ENCODE results near the gene CCDC185. TPM values are rescaled to one million over a fixed set of nuclear protein-coding genes. Genes with fewer than 3 reads are reported as not detected.

CCDC185 gene
- total RNA-seq, 1 donor from 2014 or later = not detected

- H3K4me1 Mint-ChIP-seq = peaks cover 10% of the 10 kb centered on the region
- TF ChIP-seq CTCF (IDR thresholded peaks at IDR 0.05; ENCODE audit: unreplicated experiment) = no peak
- H3K9me3 Mint-ChIP-seq = no peaks in the 10 kb centered on the region
- no peak for DNase-seq (ENCODE audit: low spot score in 2 of 2, unreplicated experiment in 2 of 2)
- no peaks in the 10 kb centered on the region for H3K36me3 Mint-ChIP-seq
- no peak overlapping the region for H3K4me3 Mint-ChIP-seq
- H3K27me3 Mint-ChIP-seq (ENCODE audit: low read depth) = no peaks in the 10 kb centered on the region
- no peak overlapping the region for H3K27ac Mint-ChIP-seq
Observed at GRCh38 chr1:223419115-223419514, 25.9 kb downstream of the CCDC185 start.

- Mint-ChIP-seq H3K4me1 (peaks cover 10% of the 10 kb centered on the region), H3K4me3 (no peak overlapping the region), H3K36me3 (no peaks in the 10 kb centered on the region), H3K27me3 (ENCODE audit: low read depth) (peaks cover under 1% of the 10 kb centered on the region), H3K27ac (no peak overlapping the region), H3K9me3 (no peaks in the 10 kb centered on the region)
- DNase-seq (ENCODE audit: low spot score in 2 of 2, unreplicated experiment in 2 of 2) = no peak
- no peak for TF ChIP-seq CTCF (IDR thresholded peaks at IDR 0.05; ENCODE audit: unreplicated experiment)
Observed at GRCh38 chr1:223419561-223419960, 26.3 kb downstream of the CCDC185 start.

- H3K4me1 Mint-ChIP-seq = peaks cover 10% of the 10 kb centered on the region
- H3K4me3 Mint-ChIP-seq = no peak overlapping the region
- H3K27ac Mint-ChIP-seq = no peak overlapping the region
- no peak for DNase-seq (ENCODE audit: low spot score in 2 of 2, unreplicated experiment in 2 of 2)
- H3K9me3 Mint-ChIP-seq = no peaks in the 10 kb centered on the region
- TF ChIP-seq CTCF (IDR thresholded peaks at IDR 0.05; ENCODE audit: unreplicated experiment) = no peak
- H3K36me3 Mint-ChIP-seq = no peaks in the 10 kb centered on the region
- peaks cover 2% of the 10 kb centered on the region for H3K27me3 Mint-ChIP-seq (ENCODE audit: low read depth)
Observed at GRCh38 chr1:223421025-223421424, 27.8 kb downstream of the CCDC185 start.

GRCh38 chr1:223421676-223422075 lies 28.5 kb downstream of the CCDC185 start:
- Mint-ChIP-seq H3K27ac (no peak overlapping the region), H3K9me3 (no peaks in the 10 kb centered on the region), H3K27me3 (ENCODE audit: low read depth) (peaks cover 2% of the 10 kb centered on the region), H3K4me3 (no peak overlapping the region), H3K36me3 (no peaks in the 10 kb centered on the region), H3K4me1 (peaks cover 10% of the 10 kb centered on the region)
- TF ChIP-seq CTCF (IDR thresholded peaks at IDR 0.05; ENCODE audit: unreplicated experiment) = no peak
- DNase-seq (ENCODE audit: low spot score in 2 of 2, unreplicated experiment in 2 of 2) = no peak

- no peak for TF ChIP-seq CTCF (IDR thresholded peaks at IDR 0.05; ENCODE audit: unreplicated experiment)
Observed at GRCh38 chr1:223422911-223423310, 29.7 kb downstream of the CCDC185 start.

GRCh38 chr1:223423641-223424233 lies 30.5 kb downstream of the CCDC185 start:
- Mint-ChIP-seq H3K4me1 (peaks cover 10% of the 10 kb centered on the region), H3K4me3 (no peak overlapping the region), H3K27me3 (ENCODE audit: low read depth) (peaks cover 2% of the 10 kb centered on the region), H3K9me3 (peaks cover 6% of the 10 kb centered on the region), H3K36me3 (no peaks in the 10 kb centered on the region), H3K27ac (no peak overlapping the region)
- no peak for TF ChIP-seq CTCF (IDR thresholded peaks at IDR 0.05; ENCODE audit: unreplicated experiment)
- DNase-seq (ENCODE audit: low spot score in 2 of 2, unreplicated experiment in 2 of 2) = no peak

More at GRCh38 chr1:223422911-223423310, 29.7 kb downstream of the CCDC185 start:
- no peak overlapping the region for H3K27ac Mint-ChIP-seq
- no peaks in the 10 kb centered on the region for H3K9me3 Mint-ChIP-seq
- H3K4me3 Mint-ChIP-seq = no peak overlapping the region
- H3K27me3 Mint-ChIP-seq (ENCODE audit: low read depth) = peaks cover 2% of the 10 kb centered on the region
- H3K36me3 Mint-ChIP-seq = no peaks in the 10 kb centered on the region
- peaks cover 10% of the 10 kb centered on the region for H3K4me1 Mint-ChIP-seq
- no peak for DNase-seq (ENCODE audit: low spot score in 2 of 2, unreplicated experiment in 2 of 2)
